K562 (cell line): ENCODE data around the gene RNF25. TPM values are rescaled to one million over a fixed set of nuclear protein-coding genes. Genes with fewer than 3 reads are reported as not detected.

ENCODE experiments used
- ATAC-seq: fragments of 200-7000 bp; cut with Tn5 transposase; 3 replicates; pipeline ENCODE4 v1.9.1; 2020; ENCODE audit warnings: moderate library complexity
- BruUV-seq: library from RNA; stranded (reverse); fragments of 400-500 nt; replicated peaks from 2 replicates; lab custom pipeline; 2021; lab: Mats Ljungman, UMichigan
- CTCF ChIA-PET: fragments of 300-600 bp; formaldehyde crosslinking; extraction: SDS; loops from one replicate; lab custom pipeline; 2021; ENCODE audit warnings: low intra/inter-chr PET ratio; lab: Yijun Ruan, JAX
- POLR2A ChIA-PET: fragments of 300-600, 350-650 bp; sonication (Branson Sonifier 250); formaldehyde crosslinking; extraction: SDS; loops from one replicate; lab custom pipeline; 2021; ENCODE audit warnings: antibody characterized with exemption, inconsistent platforms; lab: Yijun Ruan, JAX
- DNase-seq, 4 experiments: peaks; one replicate each; pipeline versions ENCODE4 v3.0.0 to v3.0.0-alpha.2; 2011 to 2018; ENCODE audit warnings: low spot score in 3 of 4, mixed read lengths in 3 of 4; ENCODE audit errors: extremely low read depth in 1 of 4
- FAIRE-seq: peaks from 2 replicates; lab custom pipeline; 2011; peaks lifted over from hg19 to GRCh38; lab: Jason Lieb, UNC
- H2AFZ ChIP-seq: 2 replicates; pipeline ENCODE4 v1.6.0; 2011; ENCODE audit warnings: low read depth, low read length, control low read depth, inconsistent platforms
- H3K27ac ChIP-seq: fragments of 200-600 bp; 3 replicates; pipeline ENCODE4 v1.8.0; 2011; ENCODE audit warnings: low read depth, mild to moderate bottlenecking, control low read depth, inconsistent platforms, low read length, moderate library complexity, mixed read lengths; ENCODE audit errors: extremely low read depth
- H3K27me3 ChIP-seq, 2 experiments: fragments of 300-600 bp in 1 of 2; 2 replicates in 1 of 2; 3 replicates in 1 of 2; pipeline versions ENCODE4 v1.6.0 to v1.8.0; 2011; ENCODE audit warnings: inconsistent platforms in 2 of 2, low read length in 2 of 2, mild to moderate bottlenecking in 1 of 2, mixed read lengths in 1 of 2, moderate library complexity in 1 of 2; ENCODE audit not compliant: control insufficient read depth in 2 of 2, insufficient read depth in 2 of 2
- H3K36me3 ChIP-seq: fragments of 300-600 bp; 3 replicates; pipeline ENCODE4 v1.8.0; 2011; ENCODE audit warnings: mild to moderate bottlenecking, low read length, inconsistent platforms; ENCODE audit not compliant: control insufficient read depth, insufficient read depth
- H3K4me1 ChIP-seq, 2 experiments: fragments of 200-600 bp in 1 of 2; replicated peaks in 1 of 2; 2 replicates in 1 of 2; 3 replicates in 1 of 2; pipeline versions ENCODE4 v1.5.1 to v1.8.0; 2011; ENCODE audit warnings: inconsistent platforms in 2 of 2, low read length in 2 of 2, mild to moderate bottlenecking in 1 of 2, mixed read lengths in 1 of 2, moderate library complexity in 1 of 2; ENCODE audit not compliant: control insufficient read depth in 2 of 2, insufficient read depth in 2 of 2
- H3K4me2 ChIP-seq: 2 replicates; pipeline ENCODE4 v1.6.1; 2011; ENCODE audit warnings: low read length, control low read depth, inconsistent platforms, mixed read lengths; ENCODE audit not compliant: insufficient read depth
- H3K4me3 ChIP-seq: fragments of 200-600 bp; sonication (generic), shearing (Covaris generic); 2 replicates; pipeline ENCODE4 v1.5.1; 2016; ENCODE audit warnings: control low read depth, inconsistent platforms
- H3K79me2 ChIP-seq: fragments of 200-600 bp; 3 replicates; pipeline ENCODE4 v1.8.0; 2011; ENCODE audit warnings: low read length, inconsistent platforms; ENCODE audit not compliant: control insufficient read depth, insufficient read depth
- H3K9ac ChIP-seq, 2 experiments: 2 replicates each; pipeline versions ENCODE4 v1.6.0 to v1.6.1; 2011; ENCODE audit warnings: low read depth in 2 of 2, low read length in 2 of 2, control low read depth in 1 of 2, inconsistent platforms in 1 of 2, mild to moderate bottlenecking in 1 of 2, mixed read lengths in 1 of 2; ENCODE audit not compliant: insufficient read depth in 1 of 2
- H3K9me1 ChIP-seq: one replicate; pipeline ENCODE4 v1.6.0; 2011; ENCODE audit warnings: inconsistent platforms, mild to moderate bottlenecking, low read length, moderate library complexity; ENCODE audit not compliant: control insufficient read depth, insufficient read depth
- H3K9me3 ChIP-seq: replicated peaks from 2 replicates; pipeline ENCODE4 v1.5.1; 2011; ENCODE audit warnings: low read depth, low read length, inconsistent platforms; ENCODE audit not compliant: control insufficient read depth, insufficient read depth
- H4K20me1 ChIP-seq: replicated peaks from 2 replicates; pipeline ENCODE4 v1.6.1; 2011; ENCODE audit warnings: low read length, inconsistent platforms, mixed read lengths; ENCODE audit not compliant: control insufficient read depth, insufficient read depth
- NFIC ChIP-seq: fragments of 450-650 bp; IDR thresholded peaks from 2 replicates; pipeline ENCODE4 v1.6.1; 2017; ENCODE audit warnings: mild to moderate bottlenecking, inconsistent platforms
- RBFOX2 ChIP-seq: fragments of 200-400 bp; formaldehyde crosslinking; IDR thresholded peaks from 2 replicates; pipeline ENCODE4 v1.6.1; 2017; ENCODE audit warnings: low read depth, mild to moderate bottlenecking, low read length, moderate library complexity
- ZNF282 ChIP-seq: sonication (generic); formaldehyde crosslinking; IDR thresholded peaks from 2 replicates; pipeline ENCODE4 v1.8.1; 2023; ENCODE audit warnings: missing genetic modification reagents
- WGBS: fragments of 100-300 bp; shearing (Covaris generic); methylation state at CpG from one replicate; pipeline ENCODE4 v1.1.6; 2016; ENCODE audit warnings: low coverage, mixed read lengths; ENCODE audit not compliant: insufficient coverage; ENCODE audit errors: missing lambda C conversion rate; 5-methylcytosine and 5-hydroxymethylcytosine counted together
- in situ Hi-C: fragments of 300-500 bp; cut with MboI; formaldehyde crosslinking; loops from 4 replicates; pipeline ENCODE4 v1.15.0; 2018; ENCODE audit warnings: inconsistent platforms, mixed read lengths
- intact Hi-C: fragments of 100-400 bp; cut with micrococcal nuclease; formaldehyde crosslinking; loops from 2 replicates; pipeline ENCODE4 v1.14.2; 2022
- polyA plus RNA-seq, 8 experiments: library from polyadenylated mRNA; depleted of rRNA in 4 of 8; stranded (reverse) in 5 of 8; unstranded in 3 of 8; fragments of >200 nt; fragmentation: Nextera tagmentation in 2 of 8; fragmentation: Illumina TruSeq in 1 of 8; extraction: Ambion mirVana in 2 of 8; extraction: Trizol in 1 of 8; gene quantifications; 2 replicates each; pipeline versions ENCODE4 v1.2.1 to v1.2.3, GENCODE V29; 2011 to 2014; ENCODE audit warnings: inconsistent platforms in 1 of 8, missing spikeins in 1 of 8
- total RNA-seq, 7 experiments: library from RNA; depleted of rRNA in 6 of 7; stranded (reverse); fragments of >200 nt in 6 of 7; fragmentation: Illumina TruSeq in 2 of 7; extraction: Trizol in 2 of 7; gene quantifications; 2 replicates each; pipeline versions ENCODE4 v1.2.1 to v1.2.3, GENCODE V29; 2011 to 2021; ENCODE audit warnings: low replicate concordance in 1 of 7
- TF ChIP-seq, protein P1 (sequence below): sonication (generic); formaldehyde crosslinking; IDR thresholded peaks from 2 replicates; pipeline ENCODE4 v1.8.1; 2023; ENCODE audit warnings: mild to moderate bottlenecking, missing genetic modification reagents

The RNF25 gene
- total and polyA plus RNA-seq, 9 of the 15 experiments (the other 6 are each of a cell fraction or from before 2014, with no cell fraction given), result 2.3 to 49.8 (median 20.5) TPM

GRCh38 chr2:218662827-218663226, 9.0 kb downstream of the RNF25 start:
- no peaks in the 10 kb centered on the region for H3K27me3 ChIP-seq
- intact Hi-C loops, result no loop called here
- H2AFZ ChIP-seq, result no peak overlapping the region
- POLR2A ChIA-PET, result no interaction called here
- ATAC-seq, result no peak
- CTCF ChIA-PET, result no interaction called here
- peaks cover 4% of the 10 kb centered on the region for H3K9me1 ChIP-seq
- FAIRE-seq, result no peak
- H3K36me3 ChIP-seq, result peaks cover 59% of the 10 kb centered on the region; the same call in 2 of the 3 replicates
- H3K79me2 ChIP-seq, result peaks cover 28% of the 10 kb centered on the region
- H3K9ac ChIP-seq, result no peak overlapping the region
- DNase-seq, result no peak
- no TSS peak for BruUV-seq
- in situ Hi-C loops, result no loop called here
- peaks cover 6 to 17% of the 10 kb centered on the region in 2 experiments; a peak in 3 of 5 replicates for H3K4me1 ChIP-seq
- H3K9me3 ChIP-seq, result no peaks in the 10 kb centered on the region
- TF ChIP-seq ZNF282 (CRISPR knock-in tag) (no peak), RBFOX2 (0 out of 2 replicates have a peak, but pooled peaks have one; percentile 18)
- TF ChIP-seq, protein P1, sequence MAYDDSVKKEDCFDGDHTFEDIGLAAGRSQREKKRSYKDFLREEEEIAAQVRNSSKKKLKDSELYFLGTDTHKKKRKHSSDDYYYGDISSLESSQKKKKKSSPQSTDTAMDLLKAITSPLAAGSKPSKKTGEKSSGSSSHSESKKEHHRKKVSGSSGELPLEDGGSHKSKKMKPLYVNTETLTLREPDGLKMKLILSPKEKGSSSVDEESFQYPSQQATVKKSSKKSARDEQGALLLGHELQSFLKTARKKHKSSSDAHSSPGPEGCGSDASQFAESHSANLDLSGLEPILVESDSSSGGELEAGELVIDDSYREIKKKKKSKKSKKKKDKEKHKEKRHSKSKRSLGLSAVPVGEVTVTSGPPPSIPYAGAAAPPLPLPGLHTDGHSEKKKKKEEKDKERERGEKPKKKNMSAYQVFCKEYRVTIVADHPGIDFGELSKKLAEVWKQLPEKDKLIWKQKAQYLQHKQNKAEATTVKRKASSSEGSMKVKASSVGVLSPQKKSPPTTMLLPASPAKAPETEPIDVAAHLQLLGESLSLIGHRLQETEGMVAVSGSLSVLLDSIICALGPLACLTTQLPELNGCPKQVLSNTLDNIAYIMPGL (CRISPR knock-in tag), result no peak
- WGBS, result 87% methylated on average over 4 of the region's 10 CpGs
- no peaks in the 10 kb centered on the region for H4K20me1 ChIP-seq
- H3K4me3 ChIP-seq, result no peak overlapping the region
- H3K27ac ChIP-seq, result no peak overlapping the region
- H3K4me2 ChIP-seq, result no peak overlapping the region

- POLR2A ChIA-PET, result no interaction called here
- H3K4me1 ChIP-seq, result peaks cover 6 to 17% of the 10 kb centered on the region in 2 experiments; a peak in 3 of 5 replicates
- ATAC-seq, result no peak
- H3K9me1 ChIP-seq, result peaks cover 7% of the 10 kb centered on the region
- no peak overlapping the region for H3K4me3 ChIP-seq
- WGBS, result 92% methylated on average over 7 of the region's 7 CpGs
- in situ Hi-C loops, result no loop called here
- DNase-seq, result no peak
- no TSS peak for BruUV-seq
- H2AFZ ChIP-seq, result no peak overlapping the region
- H3K27me3 ChIP-seq, result no peaks in the 10 kb centered on the region
- no peaks in the 10 kb centered on the region for H4K20me1 ChIP-seq
- 0 out of 4 replicates have a peak overlapping the region, but pooled peaks of 1 of the 2 experiments have one; percentile 18 for H3K9ac ChIP-seq
- TF ChIP-seq NFIC, result no peak
- TF ChIP-seq, all 486 proteins: peak for 0
- peaks cover 32% of the 10 kb centered on the region for H3K79me2 ChIP-seq
- no peak overlapping the region for H3K4me2 ChIP-seq
- H3K9me3 ChIP-seq, result no peaks in the 10 kb centered on the region
- intact Hi-C loops, result no loop called here
- peaks cover 62% of the 10 kb centered on the region; the same call in 2 of the 3 replicates for H3K36me3 ChIP-seq
- CTCF ChIA-PET, result no interaction called here
- no peak overlapping the region for H3K27ac ChIP-seq
- no peak for FAIRE-seq
Observed at GRCh38 chr2:218662377-218662776, 9.4 kb downstream of the RNF25 start.
